DND-41 (cell line): ENCODE measurements around the gene CA14.

Experiments used
- EZH2 ChIP-seq: IDR thresholded peaks from 3 replicates; pipeline ENCODE4 v1.6.1; 2012; ENCODE audit warnings: borderline replicate concordance, low read depth, mild to moderate bottlenecking, moderate library complexity, low read length, inconsistent platforms; ENCODE audit not compliant: severe bottlenecking
- TF ChIP-seq, protein P1 (sequence below): IDR thresholded peaks from 2 replicates; pipeline ENCODE4 v1.5.1; 2012; ENCODE audit warnings: borderline replicate concordance, low read length, moderate library complexity, mild to moderate bottlenecking; ENCODE audit not compliant: poor library complexity, severe bottlenecking; ENCODE audit errors: extremely low read depth

DNA sequence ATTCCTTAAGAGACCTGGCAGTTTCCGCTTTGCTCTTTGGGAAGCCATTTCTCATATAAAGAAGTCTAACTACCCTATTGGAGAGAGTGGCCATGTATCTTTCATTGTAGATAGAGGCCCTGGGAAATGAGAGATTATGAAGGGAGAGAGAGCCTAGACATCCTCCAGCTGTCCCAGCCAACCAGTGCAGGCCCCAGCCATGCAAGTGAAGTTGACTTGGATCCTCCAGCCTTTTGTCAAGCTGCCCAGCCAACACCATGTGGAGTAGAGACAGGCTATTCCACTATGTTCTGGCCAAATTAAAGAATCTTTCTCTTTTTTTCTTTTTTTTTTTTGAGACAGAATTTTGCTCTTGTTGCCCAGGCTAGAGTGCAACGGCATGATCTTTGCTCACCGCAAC is 14.6 kb upstream of the CA14 start:
- no peak for TF ChIP-seq EZH2
- TF ChIP-seq, protein P1, sequence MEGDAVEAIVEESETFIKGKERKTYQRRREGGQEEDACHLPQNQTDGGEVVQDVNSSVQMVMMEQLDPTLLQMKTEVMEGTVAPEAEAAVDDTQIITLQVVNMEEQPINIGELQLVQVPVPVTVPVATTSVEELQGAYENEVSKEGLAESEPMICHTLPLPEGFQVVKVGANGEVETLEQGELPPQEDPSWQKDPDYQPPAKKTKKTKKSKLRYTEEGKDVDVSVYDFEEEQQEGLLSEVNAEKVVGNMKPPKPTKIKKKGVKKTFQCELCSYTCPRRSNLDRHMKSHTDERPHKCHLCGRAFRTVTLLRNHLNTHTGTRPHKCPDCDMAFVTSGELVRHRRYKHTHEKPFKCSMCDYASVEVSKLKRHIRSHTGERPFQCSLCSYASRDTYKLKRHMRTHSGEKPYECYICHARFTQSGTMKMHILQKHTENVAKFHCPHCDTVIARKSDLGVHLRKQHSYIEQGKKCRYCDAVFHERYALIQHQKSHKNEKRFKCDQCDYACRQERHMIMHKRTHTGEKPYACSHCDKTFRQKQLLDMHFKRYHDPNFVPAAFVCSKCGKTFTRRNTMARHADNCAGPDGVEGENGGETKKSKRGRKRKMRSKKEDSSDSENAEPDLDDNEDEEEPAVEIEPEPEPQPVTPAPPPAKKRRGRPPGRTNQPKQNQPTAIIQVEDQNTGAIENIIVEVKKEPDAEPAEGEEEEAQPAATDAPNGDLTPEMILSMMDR = no peak
